Urothelium cell line (cell line): Measurements from ENCODE around the gene CPVL.
"Not testable (repeated sequence)": the region's sequence is repeated elsewhere in the genome, so short reads cannot be mapped to it uniquely, and the experiment has no call there.

Experiments
- DNase-seq: peaks from one replicate; pipeline ENCODE4 v3.0.0; 2011; ENCODE audit warnings: low spot score, mixed read lengths
- FAIRE-seq: peaks from 2 replicates; lab custom pipeline; 2011; peaks lifted over from hg19 to GRCh38; lab: Jason Lieb, UNC

Gene CPVL

DNA sequence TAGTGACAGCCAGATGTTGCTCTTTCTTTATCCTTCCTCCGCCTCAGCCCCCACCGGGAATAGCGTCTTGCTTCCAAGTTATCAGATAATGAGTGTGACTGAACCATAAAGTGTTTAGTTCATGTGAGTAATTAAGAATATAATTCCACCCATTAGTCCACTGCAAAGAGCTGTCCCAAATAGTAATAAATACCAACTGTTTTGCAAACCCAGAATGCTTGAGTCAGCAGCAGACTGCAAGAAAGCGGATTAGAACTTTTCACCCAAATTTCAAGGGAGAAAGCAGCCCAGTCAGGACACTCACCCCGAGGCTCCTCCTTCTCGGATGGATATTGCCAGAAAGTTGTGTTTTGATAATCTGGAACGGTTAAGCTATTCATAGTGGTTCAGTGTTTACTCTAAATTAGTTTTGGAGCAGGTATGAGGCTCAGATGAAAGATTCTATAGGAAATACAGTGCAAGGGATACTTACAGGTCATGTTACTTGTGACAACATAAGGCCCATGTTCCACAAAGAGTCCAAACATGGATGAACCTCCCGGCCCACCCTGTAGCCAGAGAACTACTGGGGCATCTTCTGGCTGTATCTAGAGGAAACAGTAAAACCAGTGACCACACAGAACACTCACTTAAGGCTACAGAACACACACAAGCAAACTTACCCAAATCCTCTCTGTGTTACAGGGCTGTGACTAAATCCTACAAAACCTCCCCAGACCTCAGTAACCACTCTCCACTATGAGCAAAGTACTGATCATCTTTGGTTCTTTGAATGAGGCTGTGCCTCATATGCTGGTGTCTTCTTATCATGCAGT is 50.5 kb downstream of the CPVL start:
- DNase-seq: no peak

DNA sequence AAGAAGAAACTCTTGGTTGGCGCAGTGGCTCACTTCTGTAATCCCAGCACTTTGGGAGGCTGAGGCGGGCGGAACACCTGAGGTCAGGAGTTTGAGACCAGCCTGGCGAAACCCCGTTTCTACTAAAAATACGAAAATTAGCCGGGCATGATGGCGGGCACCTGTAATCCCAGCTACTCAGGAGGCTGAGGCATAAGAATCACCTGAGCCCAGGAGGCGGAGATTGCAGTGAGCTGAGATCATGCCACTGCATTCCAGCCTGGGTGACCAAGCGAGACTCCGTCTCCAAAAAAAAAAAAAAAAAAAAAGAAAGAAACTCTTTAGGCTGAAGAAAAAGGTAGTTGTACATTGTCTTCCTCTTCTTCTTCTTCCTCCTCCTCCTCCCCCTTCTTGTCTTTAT is 53.2 kb downstream of the CPVL start:
- not testable (repeated sequence) for DNase-seq, FAIRE-seq

More for the DNA sequence above, 50.5 kb downstream of the CPVL start:
- no peak for FAIRE-seq

DNA sequence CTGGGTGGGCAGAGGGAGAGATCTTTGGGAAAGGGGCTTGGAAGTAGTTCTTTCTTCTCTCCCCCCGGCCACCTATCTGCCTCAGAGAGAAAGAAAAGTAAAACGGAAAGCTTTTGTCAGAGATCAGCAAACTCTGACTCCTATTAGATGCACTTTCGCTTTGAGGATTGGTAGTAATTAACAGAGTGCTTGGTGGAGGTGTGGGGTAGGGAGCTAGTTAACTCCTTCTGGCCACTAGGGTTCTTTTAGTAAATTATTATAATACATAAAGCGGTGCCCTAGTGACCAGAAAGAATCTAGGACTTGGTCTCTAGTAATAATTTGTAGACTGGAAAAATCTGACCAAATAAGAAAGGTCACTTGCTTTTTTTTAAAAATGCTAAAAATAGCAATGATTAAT is 54.6 kb downstream of the CPVL start:
- FAIRE-seq (no peak), DNase-seq (peak; percentile 51)

DNA sequence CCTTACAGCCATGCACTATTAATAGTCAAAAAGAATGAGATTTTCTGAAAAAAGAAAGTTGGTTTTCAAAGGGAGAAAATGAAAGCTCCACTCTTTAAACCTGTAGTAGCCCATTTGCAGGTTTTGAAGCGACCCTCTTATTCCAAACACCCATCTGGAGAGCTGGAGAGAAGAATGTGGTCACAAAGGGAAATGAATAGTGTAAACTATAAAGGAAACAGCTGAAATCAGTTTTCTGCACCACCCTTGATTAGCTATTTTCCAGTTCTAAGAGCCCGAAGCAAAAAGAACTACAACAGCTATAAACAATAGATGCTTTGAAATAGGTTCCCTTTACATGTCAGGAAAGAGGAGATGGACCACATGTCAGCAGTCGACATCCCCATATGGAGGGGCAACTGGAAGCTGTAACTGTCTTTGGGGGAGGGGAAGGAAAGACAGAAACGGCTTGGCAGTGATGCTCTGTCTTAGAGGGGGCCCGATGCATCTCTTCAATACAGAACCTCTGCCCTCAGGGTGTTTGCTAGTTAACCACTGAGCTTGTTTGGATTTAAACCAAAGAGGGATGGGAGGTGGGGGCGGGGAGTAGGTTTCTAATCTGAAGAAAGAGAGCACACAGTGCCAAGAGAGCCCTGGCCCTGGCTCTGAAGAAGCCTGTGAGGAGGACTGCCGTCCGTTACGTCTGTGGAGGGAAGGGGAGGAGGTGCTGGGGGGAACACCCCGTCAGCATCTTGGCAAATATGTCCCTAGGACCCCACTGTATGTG is 55.3 kb downstream of the CPVL start:
- no peak for FAIRE-seq
- DNase-seq: peak; percentile 41

- DNase-seq: no peak
These were observed 56.1 kb downstream of the CPVL start for GRCh38 chr7:29090151-29090805.

GRCh38 chr7:29087840-29088170 is 58.5 kb downstream of the CPVL start:
- FAIRE-seq (no peak), DNase-seq (no peak)

More at GRCh38 chr7:29090151-29090805, 56.1 kb downstream of the CPVL start:
- FAIRE-seq: no peak

- FAIRE-seq: no peak
- DNase-seq: no peak
These were observed 59.8 kb downstream of the CPVL start for GRCh38 chr7:29086545-29086944.

- FAIRE-seq (no peak), DNase-seq (no peak)
These were observed 61.5 kb downstream of the CPVL start for GRCh38 chr7:29084832-29085231.

GRCh38 chr7:29080803-29081202 is 65.5 kb downstream of the CPVL start:
- FAIRE-seq (peak; percentile 87), DNase-seq (peak; percentile 24)

DNA sequence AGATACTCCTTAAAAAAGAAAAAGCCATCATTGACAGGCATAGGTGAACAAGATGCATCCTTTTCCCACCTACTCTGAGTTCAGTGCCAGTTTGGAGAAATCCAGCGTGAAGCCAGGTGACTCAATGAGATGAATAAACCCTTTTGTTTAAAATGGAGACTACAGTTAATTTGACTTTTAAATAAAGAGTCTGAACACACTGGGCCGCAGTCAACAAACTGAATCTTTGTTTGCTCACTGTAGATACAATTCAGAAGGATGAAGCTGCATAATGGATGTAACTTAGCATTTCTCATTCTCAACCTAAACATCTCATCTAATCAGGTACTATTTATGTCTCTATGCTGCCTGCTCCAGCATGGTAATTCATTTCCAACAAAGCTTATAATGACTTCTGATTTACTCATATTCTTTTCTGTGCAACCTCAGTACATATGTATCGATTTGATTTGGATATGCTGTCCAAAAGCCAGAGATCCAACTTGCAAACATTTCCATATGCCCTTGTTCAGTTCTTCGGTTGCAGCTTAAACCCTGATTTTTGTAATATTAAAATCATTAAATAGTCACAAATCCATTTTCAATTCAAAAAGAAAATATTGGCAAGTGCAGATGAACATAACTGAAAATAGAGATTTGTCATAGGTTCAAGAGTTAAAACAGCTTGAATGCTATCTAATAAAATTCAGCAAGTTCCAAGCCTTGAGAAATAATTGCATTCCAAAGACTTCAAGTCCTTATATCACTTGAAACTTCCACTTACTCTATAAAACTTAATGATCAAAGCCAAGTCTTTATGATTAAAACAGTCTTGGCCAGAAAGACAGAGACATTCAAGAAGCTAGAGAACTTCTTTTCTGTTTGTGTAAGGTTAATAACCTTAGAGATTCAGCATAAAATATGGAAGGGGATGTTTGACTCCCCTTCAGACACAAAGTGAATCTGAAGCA is 67.8 kb downstream of the CPVL start:
- FAIRE-seq (no peak), DNase-seq (no peak)

DNA sequence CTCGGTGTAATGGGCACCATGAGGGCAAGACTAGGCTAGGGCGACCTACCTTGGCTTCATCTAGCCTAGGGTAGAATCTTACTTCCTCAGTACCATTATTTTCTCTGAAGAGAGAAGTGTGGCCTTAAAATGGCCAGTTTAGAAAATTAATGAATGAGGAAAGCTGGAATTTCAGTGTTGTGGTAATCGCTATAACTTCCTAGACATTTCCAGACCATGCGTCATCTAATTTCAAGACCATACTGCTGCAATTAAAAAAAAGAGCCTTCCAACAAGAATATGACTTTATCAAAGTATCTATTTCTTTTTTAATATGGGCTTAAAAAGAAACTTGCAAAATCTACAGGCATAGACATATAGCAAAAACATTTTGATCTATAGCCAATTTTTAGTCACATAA is 68.5 kb downstream of the CPVL start:
- FAIRE-seq (no peak), DNase-seq (no peak)

DNA sequence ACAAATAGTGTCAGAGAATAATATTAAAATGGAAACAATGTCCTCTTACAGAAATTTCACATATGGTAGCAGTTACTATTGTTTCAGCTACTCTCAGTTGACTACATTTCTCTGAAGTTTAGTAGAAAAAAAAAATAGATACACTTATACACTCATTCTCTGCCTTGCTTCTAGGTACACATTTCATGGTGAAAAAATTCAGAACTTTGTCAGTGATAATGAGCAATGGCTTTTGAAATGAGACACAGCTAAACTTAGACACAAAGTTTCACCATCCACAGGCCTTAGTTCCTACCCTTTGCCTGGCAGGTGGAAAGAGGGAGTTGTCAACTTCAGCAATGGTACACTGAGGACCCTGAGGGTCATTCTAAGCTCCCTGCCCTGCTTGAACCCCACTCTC is 69.2 kb downstream of the CPVL start:
- no peak for FAIRE-seq
- no peak for DNase-seq

GRCh38 chr7:29076631-29077030 is 69.7 kb downstream of the CPVL start:
- no peak for DNase-seq
- FAIRE-seq: no peak

- no peak for FAIRE-seq
- no peak for DNase-seq
These were observed 70.7 kb downstream of the CPVL start for GRCh38 chr7:29075606-29076005.

DNA sequence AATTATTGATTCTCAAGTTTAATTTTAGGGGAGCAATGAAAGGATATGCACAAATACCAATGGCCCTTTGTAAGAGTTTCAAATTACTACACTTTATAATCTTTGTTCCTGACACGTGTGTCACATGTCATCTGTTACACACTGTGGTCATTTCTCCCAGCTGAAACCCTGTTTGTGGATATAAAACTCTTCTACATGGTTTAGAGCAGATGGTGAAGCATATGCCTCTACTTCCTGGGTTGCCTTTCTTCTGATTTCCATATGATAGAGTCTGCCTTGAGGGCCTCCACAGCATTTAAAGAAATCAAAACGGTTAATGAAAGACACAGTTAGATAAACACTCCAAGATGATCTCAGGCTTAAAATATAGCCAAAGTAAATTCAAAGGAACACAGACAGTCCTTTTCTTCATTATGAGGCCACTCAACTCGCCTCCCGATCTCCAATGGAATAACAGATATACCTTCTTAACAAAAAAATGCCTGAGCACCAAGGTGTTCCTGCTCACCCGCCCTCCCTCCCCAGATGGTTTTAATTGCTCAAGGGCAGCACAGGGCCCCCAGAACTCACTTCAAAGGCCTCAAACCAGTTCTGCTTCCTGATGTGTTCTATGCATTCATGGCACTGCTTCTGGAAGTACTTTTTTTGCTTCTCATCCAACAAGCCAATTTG is 75.0 kb downstream of the CPVL start:
- DNase-seq (no peak), FAIRE-seq (no peak)

DNA sequence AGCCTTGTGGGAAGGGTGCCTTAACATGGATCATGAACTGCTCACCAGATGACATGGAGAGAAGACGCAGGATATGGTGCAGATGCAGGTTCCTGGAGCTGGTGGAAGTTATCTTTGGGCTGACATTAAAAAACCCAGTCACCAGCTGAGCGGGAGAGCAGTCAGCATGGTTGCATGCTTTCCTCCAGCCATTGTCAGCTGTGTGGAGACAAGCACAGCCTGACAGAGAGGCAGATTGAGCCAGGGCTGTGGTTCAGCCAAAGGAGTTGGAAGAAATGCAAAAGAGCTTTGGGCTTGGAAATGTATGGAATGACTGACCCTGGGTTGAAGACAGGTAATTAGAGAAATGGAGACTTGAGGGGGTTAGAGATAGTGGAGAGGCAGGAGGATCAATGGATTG is 79.7 kb downstream of the CPVL start:
- peak; percentile 27 for FAIRE-seq
- DNase-seq: no peak

DNA sequence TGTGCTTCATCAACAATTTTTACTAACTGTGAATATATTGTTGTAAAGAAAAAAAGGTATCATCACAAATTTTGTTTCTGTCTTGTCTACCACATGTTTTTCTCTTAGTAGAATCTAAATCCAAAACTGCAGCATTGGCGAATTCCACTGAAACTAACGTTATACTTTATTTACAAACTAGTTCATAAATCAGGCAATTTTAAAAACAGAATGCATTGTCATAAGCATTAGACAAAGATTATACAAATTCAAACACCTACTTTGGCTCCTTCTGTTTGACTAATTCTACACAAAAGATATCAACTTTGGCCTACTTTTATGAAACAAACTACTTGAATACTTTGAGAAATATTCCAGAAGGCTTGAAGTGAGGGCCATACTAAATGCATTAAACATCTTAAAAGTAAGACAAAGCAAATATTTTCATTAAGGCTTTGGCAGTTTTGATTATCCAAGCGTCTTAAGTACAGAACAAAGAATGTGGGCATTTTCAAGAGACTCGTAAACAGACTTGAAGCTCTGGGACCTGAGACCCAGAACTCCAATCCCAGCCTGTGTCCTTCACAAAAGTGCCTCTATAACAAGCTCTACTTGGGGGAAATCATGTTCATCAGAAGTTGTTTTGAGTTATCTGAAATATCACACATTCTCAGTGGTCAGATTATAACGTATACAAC is 81.0 kb downstream of the CPVL start:
- FAIRE-seq: no peak
- DNase-seq: no peak

DNA sequence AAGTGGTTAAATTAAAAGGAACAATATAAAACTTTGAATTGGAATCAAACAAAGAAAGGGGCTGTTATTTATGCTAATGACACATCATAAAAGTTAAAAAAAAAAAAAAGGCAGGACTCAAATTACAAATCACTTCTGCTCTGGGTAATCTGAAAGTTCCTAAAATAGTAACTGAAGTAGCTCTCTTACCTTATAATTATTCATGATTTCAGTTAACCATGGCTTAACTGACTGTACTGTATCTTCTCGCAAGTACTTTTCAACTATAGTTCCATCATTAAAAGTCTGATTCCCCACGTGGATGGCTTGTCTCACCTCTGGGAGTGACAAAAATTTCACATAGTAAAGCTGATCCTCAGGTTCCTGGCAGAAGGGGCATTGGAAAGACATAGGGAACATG is 82.5 kb downstream of the CPVL start:
- DNase-seq (no peak), FAIRE-seq (no peak)

DNA sequence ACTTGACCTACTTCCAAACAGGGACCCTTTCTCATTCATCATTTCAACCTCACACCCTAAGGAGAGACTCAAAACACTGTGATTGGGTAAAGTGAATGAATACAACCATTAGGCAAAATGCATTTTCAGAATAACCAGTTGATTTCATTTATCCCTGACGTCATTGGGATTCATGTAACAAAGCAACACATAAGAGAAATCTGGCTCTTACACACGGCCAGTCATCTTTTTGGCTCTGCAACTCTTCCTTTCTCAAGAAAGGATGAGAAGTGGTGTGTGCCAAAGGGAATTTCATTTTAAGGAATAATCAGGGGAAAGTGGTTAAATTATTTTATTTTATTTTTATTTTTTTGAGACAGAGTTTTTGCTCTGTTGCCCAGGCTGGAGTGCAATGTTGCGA is 83.1 kb downstream of the CPVL start:
- DNase-seq: no peak
- FAIRE-seq: no peak
